Measurements from ENCODE around the gene RCL1.

GRCh38 chr9:4794691-4795090, 1.9 kb downstream of the RCL1 start:
- no peak for TF ChIP-seq CTCF (IDR thresholded peaks at IDR 0.05)
- TF ChIP-seq POLR2A (IDR thresholded peaks at IDR 0.05), result no peak
